HCT116 (cell line): ENCODE results near the gene OR13J1. TPM values are rescaled to one million over a fixed set of nuclear protein-coding genes. Genes with fewer than 3 reads are reported as not detected.

Experiments
- ATAC-seq: fragments of 200-7000 bp; cut with Tn5 transposase; 2 replicates; pipeline ENCODE4 v1.9.1; 2020; ENCODE audit warnings: mild to moderate bottlenecking, moderate library complexity
- BruUV-seq: library from RNA; stranded (reverse); fragments of 400-500 nt; replicated peaks from 2 replicates; lab custom pipeline; 2021; lab: Mats Ljungman, UMichigan
- CTCF ChIA-PET: fragments of 300-600 bp; sonication (Branson Sonifier 250); formaldehyde crosslinking; loops from one replicate; lab custom pipeline; 2021; ENCODE audit warnings: antibody characterized with exemption; lab: Charles Lee
- POLR2A ChIA-PET: fragments of 300-600, 350-600 bp; sonication (Branson Sonifier 250); formaldehyde crosslinking; loops from one replicate; lab custom pipeline; 2021; ENCODE audit warnings: antibody characterized with exemption; lab: Charles Lee
- RAD21 ChIA-PET, 2 experiments: fragments of 300-600 bp; sonication (Branson Sonifier 250); formaldehyde crosslinking; loops; one replicate each; lab custom pipeline; 2023; ENCODE audit warnings: low total read pairs in 2 of 2; ENCODE audit not compliant: uncharacterized antibody in 2 of 2, unreplicated experiment in 2 of 2, low non-redundant PET in 1 of 2; lab: Charles Lee
- DNase-seq: peaks from one replicate; pipeline ENCODE4 v3.0.0-alpha.2; 2010; ENCODE audit warnings: low read depth, low spot score
- H2AFZ ChIP-seq: fragments of 200-600 bp; shearing (Covaris generic), sonication (generic); 2 replicates; pipeline ENCODE4 v1.6.1; 2017; ENCODE audit warnings: low read depth, mixed run types, mixed read lengths, antibody characterized with exemption, low read length; ENCODE audit not compliant: poor library complexity, severe bottlenecking
- H3K27ac ChIP-seq: 2 replicates; pipeline ENCODE4 v1.5.1; 2012; ENCODE audit warnings: low read depth, low read length
- H3K27me3 ChIP-seq: fragments of 200-600 bp; sonication (generic); 2 replicates; pipeline ENCODE4 v1.6.1; 2016; ENCODE audit warnings: mixed run types, low read length, mixed read lengths; ENCODE audit not compliant: insufficient read depth
- H3K36me3 ChIP-seq, 2 experiments: fragments of 200-500 bp in 1 of 2; fragments of 200-600 bp in 1 of 2; sonication (Bioruptor generic) in 1 of 2; sonication (generic) in 1 of 2; 2 replicates each; pipeline versions ENCODE4 v1.5.1 to v1.6.1; 2014 to 2016; ENCODE audit warnings: low read length in 2 of 2, inconsistent platforms in 1 of 2, mixed read lengths in 1 of 2, mixed run types in 1 of 2; ENCODE audit not compliant: insufficient read depth in 2 of 2, control insufficient read depth in 1 of 2
- H3K4me1 ChIP-seq, 2 experiments: fragments of 200-600 bp in 1 of 2; sonication (generic) in 1 of 2; 2 replicates each; pipeline versions ENCODE4 v1.5.1 to v1.6.1; 2012 to 2017; ENCODE audit warnings: low read length in 2 of 2, inconsistent platforms in 1 of 2, mild to moderate bottlenecking in 1 of 2, mixed read lengths in 1 of 2, mixed run types in 1 of 2, moderate library complexity in 1 of 2; ENCODE audit not compliant: insufficient read depth in 2 of 2, control insufficient read depth in 1 of 2
- H3K4me2 ChIP-seq: fragments of 200-600 bp; sonication (generic); 2 replicates; pipeline ENCODE4 v1.6.1; 2017; ENCODE audit warnings: mixed run types, low read length, mixed read lengths
- H3K4me3 ChIP-seq, 2 experiments: fragments of 200-600 bp in 1 of 2; sonication (generic) in 1 of 2; replicated peaks in 1 of 2; 2 replicates each; pipeline ENCODE4 v1.5.1; 2011 to 2016; ENCODE audit warnings: low read length in 2 of 2, control low read depth in 1 of 2, low read depth in 1 of 2, mild to moderate bottlenecking in 1 of 2, mixed read lengths in 1 of 2, mixed run types in 1 of 2
- H3K79me2 ChIP-seq: fragments of 200-600 bp; sonication (generic); 2 replicates; pipeline ENCODE4 v1.6.1; 2017; ENCODE audit warnings: mild to moderate bottlenecking, mixed run types, low read length, moderate library complexity, mixed read lengths; ENCODE audit not compliant: insufficient read depth
- H3K9ac ChIP-seq: fragments of 200-600 bp; sonication (generic); 2 replicates; pipeline ENCODE4 v1.6.1; 2016; ENCODE audit warnings: low read length, mixed read lengths
- H3K9me2 ChIP-seq: fragments of 200-600 bp; sonication (generic), shearing (Covaris generic); 2 replicates; pipeline ENCODE4 v1.6.1; 2017; ENCODE audit warnings: mixed run types, mild to moderate bottlenecking, moderate library complexity; ENCODE audit not compliant: insufficient read depth
- H3K9me3 ChIP-seq, 2 experiments: fragments of 200-500 bp in 1 of 2; fragments of 200-600 bp in 1 of 2; sonication (Bioruptor generic) in 1 of 2; sonication (generic) in 1 of 2; 2 replicates each; pipeline ENCODE4 v1.6.1; 2014 to 2017; ENCODE audit warnings: low read length in 2 of 2, mixed read lengths in 2 of 2, inconsistent platforms in 1 of 2, low read depth in 1 of 2, mild to moderate bottlenecking in 1 of 2, mixed run types in 1 of 2, moderate library complexity in 1 of 2; ENCODE audit not compliant: control insufficient read depth in 1 of 2, insufficient read depth in 1 of 2
- H4K20me1 ChIP-seq: fragments of 200-600 bp; sonication (generic), shearing (Covaris generic); 2 replicates; pipeline ENCODE4 v1.6.1; 2017; ENCODE audit warnings: mixed run types, mild to moderate bottlenecking, moderate library complexity; ENCODE audit not compliant: insufficient read depth
- CTCF ChIP-seq, 3 experiments: fragments of 200-600 bp in 1 of 3; sonication (generic) in 1 of 3; IDR thresholded peaks in 2 of 3; conservative IDR thresholded peaks in 1 of 3; 2 replicates each; pipeline ENCODE4 v1.5.1; 2012 to 2017; ENCODE audit warnings: low read depth in 2 of 3, low read length in 2 of 3, antibody characterized with exemption in 1 of 3, borderline replicate concordance in 1 of 3, control low read depth in 1 of 3, mild to moderate bottlenecking in 1 of 3, mixed read lengths in 1 of 3, mixed run types in 1 of 3, moderate library complexity in 1 of 3; ENCODE audit not compliant: insufficient read depth in 1 of 3
- EGR1 ChIP-seq: IDR thresholded peaks from 2 replicates; pipeline ENCODE4 v1.6.1; 2012; ENCODE audit warnings: low read depth
- ELF1 ChIP-seq: IDR thresholded peaks from 2 replicates; pipeline ENCODE4 v1.6.1; 2012; ENCODE audit warnings: low read depth, borderline replicate concordance
- JUND ChIP-seq: IDR thresholded peaks from 2 replicates; pipeline ENCODE4 v1.6.1; 2012
- POLR2A ChIP-seq: IDR thresholded peaks from 2 replicates; pipeline ENCODE4 v1.7.0; 2011; ENCODE audit warnings: borderline replicate concordance; ENCODE audit not compliant: insufficient read depth, insufficient read length; ENCODE audit errors: extremely low read depth
- POLR2AphosphoS5 ChIP-seq: IDR thresholded peaks from 2 replicates; pipeline ENCODE4 v1.6.1; 2011; ENCODE audit warnings: mild to moderate bottlenecking, low read depth, low read length, moderate library complexity
- SIN3A ChIP-seq: IDR thresholded peaks from 2 replicates; pipeline ENCODE4 v1.6.1; 2012; ENCODE audit warnings: low read depth
- SP1 ChIP-seq: IDR thresholded peaks from 2 replicates; pipeline ENCODE4 v1.6.1; 2012; ENCODE audit warnings: low read depth
- TCF7L2 ChIP-seq: IDR thresholded peaks from 2 replicates; pipeline ENCODE4 v1.7.0; 2011; ENCODE audit warnings: borderline replicate concordance, inconsistent platforms; ENCODE audit not compliant: insufficient read depth, insufficient read length; ENCODE audit errors: extremely low read depth
- ZNF274 ChIP-seq: fragments of 200-500 bp; sonication (Bioruptor generic); IDR thresholded peaks from 2 replicates; pipeline ENCODE4 v1.6.1; 2014; ENCODE audit warnings: mild to moderate bottlenecking, low read depth, low read length, inconsistent platforms
- intact Hi-C: fragments of 100-400 bp; cut with micrococcal nuclease; formaldehyde crosslinking; loops from 2 replicates; pipeline ENCODE4 v1.10.0; 2022
- total RNA-seq: library from RNA; stranded (reverse); gene quantifications from one replicate; pipeline ENCODE4 v1.2.1, GENCODE V29; 2021; ENCODE audit not compliant: unreplicated experiment

Gene OR13J1
- total RNA-seq, 1 experiment from 2014 or later: not detected

DNA sequence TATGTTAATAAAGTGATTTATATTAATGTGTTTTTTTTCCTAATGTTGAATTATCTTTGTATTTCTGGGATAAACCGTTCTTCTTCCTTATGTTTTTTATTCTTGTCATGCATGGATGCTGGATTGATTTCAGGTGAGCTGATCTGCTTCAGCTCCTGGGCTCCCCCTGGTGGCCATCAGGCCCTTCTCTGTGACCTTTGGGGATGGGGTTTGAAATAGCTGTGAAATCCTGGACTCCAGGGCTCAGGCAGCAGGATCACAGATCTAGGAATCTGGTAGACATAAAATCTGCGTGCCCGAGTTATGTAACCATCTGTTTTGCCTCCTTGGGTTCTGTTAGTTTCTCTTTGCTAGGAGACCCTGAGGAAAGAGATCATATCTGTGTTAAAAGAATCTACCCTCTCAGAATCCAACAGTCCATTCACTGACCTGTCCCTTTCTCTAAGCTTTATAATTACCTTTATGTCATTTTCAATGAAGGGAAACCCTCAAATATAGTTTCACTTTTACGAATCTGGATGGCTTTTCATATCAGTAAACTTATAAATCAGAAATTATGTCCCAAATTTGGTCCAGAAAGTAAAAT, 12.2 kb upstream of the OR13J1 start (continued):
- no peak for TF ChIP-seq POLR2AphosphoS5
- no peak for TF ChIP-seq POLR2A
- no peak for TF ChIP-seq ZNF274
- TF ChIP-seq SP1: no peak

DNA sequence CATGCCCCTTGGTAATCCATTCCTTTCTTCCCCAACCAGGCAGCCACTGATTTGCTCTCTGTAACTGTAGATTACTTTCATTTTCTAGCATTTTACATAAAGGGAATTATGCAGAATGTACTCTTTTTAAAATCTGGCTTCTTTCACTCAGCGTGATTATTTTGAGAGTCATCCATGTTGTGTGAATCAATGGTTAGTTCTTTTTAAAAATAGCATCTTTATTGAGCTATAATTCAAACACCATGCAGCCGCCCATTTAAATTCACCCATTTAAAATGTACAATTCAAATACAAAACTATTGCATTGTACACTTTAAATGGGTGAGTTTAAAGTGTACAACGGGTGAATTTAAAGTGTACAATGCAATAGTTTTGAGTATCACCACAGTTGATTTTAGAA, 2.3 kb upstream of the OR13J1 start:
- H3K36me3 ChIP-seq: no peaks in the 10 kb centered on the region
- no peaks in the 10 kb centered on the region for H4K20me1 ChIP-seq
- no peaks in the 10 kb centered on the region for H3K79me2 ChIP-seq
- no peak overlapping the region for H3K4me2 ChIP-seq
- ChIA-PET POLR2A (interaction anchor here (1.1 kb wide), 1 partner anchor 37 kb away, joined by 3 read pairs; no protein-coding TSS in a partner anchor), RAD21 (no interaction called here), CTCF (interaction anchor here (0.7 to 1.4 kb wide), 2 partner anchors 10 to 37 kb away, joined by 3 to 12 read pairs; no protein-coding TSS in a partner anchor)
- no peaks in the 10 kb centered on the region for H3K27me3 ChIP-seq
- TF ChIP-seq EGR1: no peak
- no peak for TF ChIP-seq TCF7L2
- TF ChIP-seq SIN3A: no peak
- TF ChIP-seq ELF1: no peak
- TF ChIP-seq SP1: no peak
- no peak for TF ChIP-seq JUND
- TF ChIP-seq CTCF (IDR thresholded peaks at IDR 0.05 in 2 of 3, conservative IDR thresholded peaks at IDR 0.05 in 1 of 3; ENCODE audit: borderline replicate concordance in 1 of 3, insufficient read depth in 1 of 3, low read depth in 2 of 3, low read length in 2 of 3): no peak
- H2AFZ ChIP-seq: no peak overlapping the region
- ATAC-seq: no peak
- H3K4me1 ChIP-seq: peaks cover 3 to 6% of the 10 kb centered on the region in 2 experiments; a peak in 2 of 4 replicates
- H3K9ac ChIP-seq: no peak overlapping the region
- no peak overlapping the region for H3K27ac ChIP-seq
- H3K9me2 ChIP-seq: no peaks in the 10 kb centered on the region
- BruUV-seq: no TSS peak
- no peak for DNase-seq
- H3K4me3 ChIP-seq: no peak overlapping the region
- H3K9me3 ChIP-seq: peaks cover 7 to 8% of the 10 kb centered on the region in 2 experiments; a peak in 1 of 4 replicates
- intact Hi-C loops: no loop called here
